NCI-H524 (cell line): Measurements from ENCODE around the gene TRAPPC12.
"Not testable (repeated sequence)": the region's sequence is repeated elsewhere in the genome, so short reads cannot be mapped to it uniquely, and the experiment has no call there.

Experiments
- DNase-seq, 2 experiments: peaks; one replicate each; lab custom pipeline; 2025; lab: John Stamatoyannopoulos, UW

Gene TRAPPC12

GRCh38 chr2:3379647-3380534 lies at the start of gene TRAPPC12:
TSS of gene TRAPPC12 (plus strand) at chr2:3379694. CDS start at chr2:3387624, 7,930 bp downstream.
- DNase-seq: peak; percentile 81 to 94

DNA sequence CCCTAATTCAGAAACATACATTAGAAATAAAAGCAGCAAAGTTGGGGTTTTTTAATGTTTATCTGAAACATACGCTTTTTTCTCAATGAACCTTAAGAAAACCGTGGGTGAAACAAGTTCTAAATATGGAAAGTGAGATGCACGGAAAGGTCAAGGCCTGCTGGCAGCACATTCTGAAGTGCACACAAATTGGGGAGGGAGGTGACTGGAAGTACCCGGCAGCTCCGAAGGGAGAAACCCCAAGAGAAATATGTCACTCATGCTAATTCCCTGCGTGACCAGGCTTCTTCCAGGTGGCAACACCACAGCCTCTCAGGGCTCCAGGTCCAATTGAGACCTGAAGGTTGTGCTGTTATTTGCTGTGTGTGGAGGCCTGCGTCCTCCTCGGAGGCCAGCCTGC lies 47.4 kb upstream of the TRAPPC12 start:
- no peak for DNase-seq

GRCh38 chr2:3334392-3335345 lies 44.8 kb upstream of the TRAPPC12 start:
- no peak for DNase-seq

DNA sequence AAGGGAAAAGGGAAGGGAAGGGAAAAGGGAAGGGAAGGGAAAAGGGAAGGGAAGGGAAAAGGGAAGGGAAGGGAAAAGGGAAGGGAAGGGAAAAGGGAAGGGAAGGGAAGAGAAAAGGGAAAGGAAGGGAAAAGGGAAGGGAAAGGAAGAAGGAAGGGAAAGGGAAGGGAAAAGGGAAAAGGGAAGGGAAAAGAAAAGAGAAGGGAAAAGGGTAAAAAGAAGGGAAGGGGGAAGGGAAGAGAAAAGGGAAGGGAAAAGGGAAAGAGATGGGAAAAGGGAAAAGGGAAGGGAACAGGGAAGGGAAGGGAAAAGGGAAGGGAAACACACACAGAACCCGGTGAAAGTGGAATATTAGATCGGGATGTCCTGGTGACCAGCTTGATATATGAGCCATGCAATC lies 42.6 kb upstream of the TRAPPC12 start:
- DNase-seq: no peak

GRCh38 chr2:3338340-3338739 lies 41.2 kb upstream of the TRAPPC12 start:
- DNase-seq: no peak

DNA sequence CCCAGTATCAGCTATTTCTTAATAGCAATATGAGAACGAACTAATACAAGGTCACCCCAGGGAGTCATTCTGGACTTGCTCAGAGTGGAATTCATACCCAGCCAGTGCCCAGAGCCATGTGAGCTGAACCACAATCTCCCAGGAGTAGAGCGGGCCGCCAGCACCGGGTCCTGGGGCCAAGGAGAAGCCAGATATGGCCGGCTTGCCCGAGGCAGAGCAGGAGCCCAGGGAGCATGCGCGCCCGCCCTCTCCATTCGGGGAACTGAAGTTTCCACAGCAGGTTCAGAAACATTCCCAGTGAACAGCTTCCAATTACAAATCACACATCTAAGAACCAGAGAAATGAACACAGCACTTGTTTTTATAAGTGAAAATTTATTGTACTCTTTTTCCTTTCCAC lies 39.4 kb upstream of the TRAPPC12 start:
- DNase-seq: no peak

DNA sequence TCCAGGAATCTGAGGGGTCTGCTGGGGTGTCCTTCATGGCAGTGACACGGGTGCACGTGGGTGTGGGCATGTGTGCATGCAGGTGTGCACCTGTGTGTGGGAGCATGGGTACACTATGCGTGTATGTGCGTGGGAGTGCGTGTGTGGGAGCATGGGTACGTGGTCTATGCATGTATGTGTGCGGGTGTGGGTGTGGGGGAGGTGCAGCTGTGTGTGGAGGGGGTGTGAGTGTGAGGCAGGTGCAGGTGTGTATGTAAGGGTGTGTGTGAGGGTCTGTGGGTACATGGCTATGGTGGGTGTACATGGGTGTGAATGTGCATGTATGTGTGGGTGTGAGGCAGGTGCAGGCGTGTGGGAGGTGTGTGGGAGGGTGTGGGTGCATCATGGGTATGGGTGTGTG lies 38.2 kb upstream of the TRAPPC12 start:
- no peak for DNase-seq

GRCh38 chr2:3342324-3342723 lies 37.2 kb upstream of the TRAPPC12 start:
- no peak for DNase-seq

DNA sequence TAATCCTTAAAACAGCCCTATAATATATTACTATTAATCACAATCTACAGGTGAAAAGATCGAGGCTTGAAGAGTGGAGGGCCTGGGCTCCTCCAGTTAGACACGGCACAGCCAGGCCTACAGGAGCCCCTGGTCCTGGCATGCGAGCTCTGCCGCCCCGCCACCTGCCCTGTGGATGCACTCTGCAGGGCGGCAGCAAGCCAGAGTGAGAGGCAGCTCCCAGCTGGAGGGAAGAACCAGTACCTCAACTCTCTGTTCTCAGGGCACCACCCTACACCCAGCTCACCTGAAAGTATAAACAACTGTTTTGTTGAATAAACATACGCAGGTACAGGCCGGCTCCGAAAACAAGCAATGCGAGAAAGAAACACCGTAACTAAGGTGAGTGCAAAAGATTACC lies 36.5 kb upstream of the TRAPPC12 start:
- no peak for DNase-seq

- no peak for DNase-seq
These were observed 34.6 kb upstream of the TRAPPC12 start for GRCh38 chr2:3344897-3345296.

GRCh38 chr2:3345621-3346020 lies 33.9 kb upstream of the TRAPPC12 start:
- DNase-seq: no peak

DNA sequence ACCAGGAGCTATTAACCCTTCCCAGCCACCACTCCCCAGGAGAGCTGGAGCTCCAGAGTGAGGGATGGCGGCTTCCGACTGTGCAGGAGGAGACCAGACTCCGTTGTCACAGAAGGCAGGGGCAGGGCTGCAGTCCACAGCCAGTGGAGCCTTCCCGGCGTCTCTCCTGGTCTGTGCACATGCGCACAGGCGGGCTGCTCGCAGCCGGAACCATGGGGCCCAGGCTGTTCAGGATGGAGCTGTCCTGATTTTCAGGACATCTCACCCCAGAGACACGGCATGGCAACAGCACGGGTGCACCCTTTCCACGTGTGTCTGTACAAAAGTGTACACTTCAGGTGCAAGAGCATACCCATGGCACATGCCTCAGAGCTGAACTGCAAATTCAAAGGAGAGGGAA lies 30.7 kb upstream of the TRAPPC12 start:
- no peak for DNase-seq

DNA sequence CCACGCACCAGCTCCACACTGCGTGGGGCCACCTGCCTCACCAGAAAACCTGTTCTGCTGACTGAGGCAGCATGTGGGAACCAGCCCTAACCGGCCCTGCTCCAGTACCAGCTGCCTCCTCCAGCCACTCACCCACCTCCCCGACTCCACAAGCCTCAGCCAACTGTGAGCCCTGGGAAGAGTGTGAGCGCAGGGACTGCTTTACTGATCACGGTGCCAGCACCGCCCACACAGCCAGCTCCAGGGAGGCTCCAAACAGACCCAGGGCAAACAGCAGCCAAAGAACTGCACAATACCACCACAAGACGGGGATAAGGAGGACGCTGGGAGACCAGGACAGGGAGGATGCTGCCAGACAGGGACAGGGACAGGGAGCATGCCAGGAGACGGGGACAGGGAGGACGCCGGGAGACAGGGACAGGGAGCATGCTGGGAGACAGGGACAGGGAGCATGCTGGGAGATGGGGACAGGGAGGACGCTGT lies 30.2 kb upstream of the TRAPPC12 start:
- DNase-seq: no peak

DNA sequence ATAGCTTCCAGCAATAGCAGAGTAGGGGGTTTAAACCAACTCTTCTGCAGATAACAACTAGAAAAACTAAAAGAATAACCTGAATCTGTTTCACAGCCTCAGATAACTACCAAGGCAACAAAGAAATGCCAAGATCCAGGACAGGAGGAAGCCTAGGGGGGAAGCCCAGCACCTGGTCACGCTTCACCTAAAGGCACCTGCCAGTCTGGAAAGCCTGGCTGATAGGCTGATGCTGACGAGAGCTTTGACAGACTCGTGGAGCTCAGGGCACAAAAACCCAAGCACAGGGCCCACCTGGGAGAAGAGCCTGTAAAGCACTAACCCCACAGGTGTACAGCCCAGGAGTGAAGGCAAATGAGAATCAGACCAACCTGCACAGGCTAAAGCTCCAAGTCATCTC lies 24.5 kb upstream of the TRAPPC12 start:
- DNase-seq: no peak

DNA sequence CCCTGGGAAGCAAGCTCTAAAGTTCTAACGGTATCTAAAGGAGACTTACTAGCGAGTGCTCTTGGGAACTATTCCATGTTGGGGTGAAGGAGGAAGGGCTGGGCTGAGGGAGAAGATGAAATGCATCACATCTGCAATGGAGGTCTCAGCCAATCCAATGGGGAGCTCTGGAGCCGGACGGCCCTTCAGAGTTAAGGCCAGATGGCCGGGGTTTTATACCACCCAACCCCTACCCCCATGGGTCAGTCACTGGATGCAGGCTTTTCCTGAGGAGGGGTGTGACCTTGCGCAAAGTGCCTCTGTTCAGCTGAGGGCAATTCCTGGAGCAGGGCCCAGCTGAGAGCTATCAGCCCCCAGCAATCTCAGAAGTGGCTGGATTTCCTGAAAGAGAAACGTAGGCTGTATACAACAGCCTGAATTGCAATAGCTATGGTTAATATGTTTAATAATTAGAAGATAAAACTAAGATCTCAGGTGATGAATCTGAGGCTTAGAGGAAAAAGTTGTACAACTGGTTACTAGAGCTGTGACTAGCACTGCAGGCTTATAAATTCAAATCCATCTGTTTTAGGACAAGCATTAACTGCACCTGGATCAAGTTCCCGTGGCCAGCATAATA lies 23.4 kb upstream of the TRAPPC12 start:
- DNase-seq: peak; percentile 8 to 61

- no peak for DNase-seq
These were observed 22.7 kb upstream of the TRAPPC12 start for GRCh38 chr2:3356799-3357198.

GRCh38 chr2:3357446-3357845 lies 22.0 kb upstream of the TRAPPC12 start:
- DNase-seq: not testable (repeated sequence)

DNA sequence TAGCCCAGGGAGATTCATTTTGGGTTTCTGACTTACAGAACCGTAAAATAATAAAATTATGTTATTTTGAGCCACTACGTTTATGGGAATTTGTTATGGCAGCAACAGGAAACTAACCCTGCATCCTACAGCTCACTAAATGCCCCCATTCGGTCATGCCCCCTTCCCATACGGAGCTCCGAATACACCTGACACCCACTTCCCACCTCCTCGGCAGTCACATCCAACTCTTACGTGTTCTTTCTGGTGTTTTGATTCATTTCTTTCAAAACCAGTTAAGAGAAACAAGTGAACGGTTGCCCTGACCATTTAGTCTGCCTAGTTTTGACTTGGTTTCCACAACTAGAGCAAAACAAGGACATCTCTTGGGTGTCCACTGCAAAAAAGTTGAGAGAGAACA lies 21.6 kb upstream of the TRAPPC12 start:
- no peak for DNase-seq

DNA sequence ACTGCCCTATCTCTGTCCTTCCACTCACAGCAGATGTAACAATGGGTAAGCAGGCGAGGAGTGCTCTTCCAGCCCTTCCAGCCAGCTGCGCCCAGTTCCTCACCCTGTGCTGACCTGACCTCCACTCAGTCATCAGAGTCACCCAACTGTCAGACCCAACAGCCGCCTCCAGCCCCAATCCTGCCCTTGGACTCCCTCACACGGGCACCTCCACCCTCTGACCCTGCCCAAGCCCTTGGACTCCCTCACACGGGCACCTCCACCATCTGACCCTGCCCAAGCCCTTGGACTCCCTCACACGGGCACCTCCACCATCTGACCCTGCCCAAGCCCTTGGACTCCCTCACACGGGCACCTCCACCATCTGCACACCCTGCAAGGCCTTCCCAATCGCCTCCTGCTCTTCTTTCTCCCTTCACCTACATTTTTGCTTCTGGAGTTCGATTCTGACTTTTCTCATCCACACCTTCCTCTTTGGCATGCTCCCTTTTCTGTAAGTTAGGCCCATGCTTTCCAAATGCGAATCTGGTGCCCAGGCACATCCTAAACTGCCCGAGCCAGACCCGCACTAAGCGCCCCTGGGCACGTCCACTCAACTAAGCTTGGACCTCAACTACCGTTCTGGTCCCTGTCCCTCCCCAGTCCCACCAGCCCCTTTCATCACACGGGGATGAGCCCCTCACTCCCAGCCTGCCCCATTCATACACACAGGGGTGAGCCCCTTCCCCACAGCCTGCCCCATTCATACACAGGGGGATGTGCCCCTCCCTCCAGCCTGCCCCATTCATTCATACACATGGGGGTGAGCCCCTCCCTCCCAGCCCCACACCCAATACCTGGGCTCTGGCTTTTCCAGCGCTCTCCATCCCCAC lies 17.7 kb upstream of the TRAPPC12 start:
- DNase-seq: no peak

GRCh38 chr2:3365219-3365618 lies 14.3 kb upstream of the TRAPPC12 start:
- no peak for DNase-seq

GRCh38 chr2:3368261-3368722 lies 11.2 kb upstream of the TRAPPC12 start:
- DNase-seq: no peak
